Common myeloid progenitor, CD34-positive (primary cell): Measurements from ENCODE around the gene MAP4K2.

Source experiments
- CTCF ChIA-PET: fragments of 350-600 bp; sonication (Branson Sonifier 250); formaldehyde crosslinking; loops from one replicate; lab custom pipeline; 2021; ENCODE audit warnings: antibody characterized with exemption; lab: Charles Lee
- POLR2A ChIA-PET: fragments of 350-600 bp; sonication (Branson Sonifier 250); formaldehyde crosslinking; loops from one replicate; lab custom pipeline; 2021; ENCODE audit warnings: antibody characterized with exemption; lab: Charles Lee
- DNase-seq, 3 donors: peaks; one replicate each; pipeline versions ENCODE4 v3.0.0 to v3.0.0-alpha.2; 2013
- H3K27ac ChIP-seq, 2 experiments: 1 replicate in 1 of 2; 2 replicates in 1 of 2; pipeline ENCODE4 v1.7.0; 2013; ENCODE audit warnings: inconsistent platforms in 2 of 2, low read length in 2 of 2, mild to moderate bottlenecking in 2 of 2, low read depth in 1 of 2, moderate library complexity in 1 of 2; ENCODE audit not compliant: severe bottlenecking in 2 of 2, insufficient read depth in 1 of 2, poor library complexity in 1 of 2
- H3K27me3 ChIP-seq, 5 experiments: replicated peaks in 2 of 5; 1 replicate in 3 of 5; 2 replicates in 2 of 5; pipeline versions ENCODE4 v1.6.1 to v1.7.0; 2013; ENCODE audit warnings: low read length in 4 of 5, mild to moderate bottlenecking in 2 of 5, moderate library complexity in 2 of 5, inconsistent platforms in 1 of 5; ENCODE audit not compliant: insufficient read depth in 5 of 5, control insufficient read depth in 4 of 5
- H3K36me3 ChIP-seq, 4 experiments: 1 replicate in 2 of 4; 2 replicates in 2 of 4; pipeline versions ENCODE4 v1.6.1 to v1.7.0; 2013; ENCODE audit warnings: low read length in 3 of 4, control low read depth in 1 of 4, mild to moderate bottlenecking in 1 of 4; ENCODE audit not compliant: control insufficient read depth in 4 of 4, insufficient read depth in 4 of 4
- H3K4me1 ChIP-seq, 4 experiments: 1 replicate in 3 of 4; 2 replicates in 1 of 4; pipeline versions ENCODE4 v1.6.1 to v1.7.1; 2013; ENCODE audit warnings: low read length in 3 of 4, mild to moderate bottlenecking in 3 of 4, control low read depth in 1 of 4, inconsistent platforms in 1 of 4, moderate library complexity in 1 of 4; ENCODE audit not compliant: control insufficient read depth in 4 of 4, insufficient read depth in 4 of 4; ENCODE audit errors: control extremely low read depth in 1 of 4
- H3K4me3 ChIP-seq, 7 experiments: 1 replicate in 4 of 7; 2 replicates in 3 of 7; pipeline versions ENCODE4 v1.5.1 to v1.7.0; 2013; ENCODE audit warnings: mild to moderate bottlenecking in 7 of 7, low read length in 6 of 7, moderate library complexity in 6 of 7, inconsistent platforms in 2 of 7, low read depth in 2 of 7, control low read depth in 1 of 7; ENCODE audit not compliant: insufficient read depth in 4 of 7, control insufficient read depth in 1 of 7; ENCODE audit errors: extremely low read depth in 1 of 7
- H3K9me3 ChIP-seq, 5 experiments: 1 replicate in 4 of 5; 2 replicates in 1 of 5; pipeline versions ENCODE4 v1.6.1 to v1.7.1; 2013; ENCODE audit warnings: low read length in 4 of 5, mild to moderate bottlenecking in 2 of 5, inconsistent platforms in 1 of 5, low read depth in 1 of 5, moderate library complexity in 1 of 5; ENCODE audit not compliant: control insufficient read depth in 4 of 5, insufficient read depth in 2 of 5; ENCODE audit errors: control extremely low read depth in 1 of 5
- WGBS: methylation state at CpG from one replicate; pipeline ENCODE4 v1.1.5; 2013; ENCODE audit not compliant: insufficient coverage; 5-methylcytosine and 5-hydroxymethylcytosine counted together

MAP4K2 gene

DNA sequence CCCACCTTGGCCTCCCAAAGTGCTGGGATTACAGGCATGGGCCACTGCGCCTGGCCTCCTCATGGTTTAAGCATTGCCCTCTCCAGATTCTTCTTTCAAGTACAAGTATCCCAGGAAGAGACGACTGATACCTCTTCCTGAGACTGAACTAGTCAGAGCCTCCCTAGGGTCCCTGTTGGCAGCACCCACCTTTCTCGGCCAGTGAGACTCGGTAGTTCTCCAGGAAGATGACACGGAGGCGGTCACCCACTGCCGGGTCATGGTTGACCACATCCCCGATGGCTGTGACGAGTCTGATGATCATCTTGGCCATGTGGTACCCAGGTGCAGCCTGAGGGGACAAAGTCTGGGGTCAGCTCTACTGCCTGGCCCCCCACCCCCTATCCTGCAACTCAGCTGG is 51.9 kb downstream of the MAP4K2 start:
- Histone ChIP-seq H3K27ac (no peak overlapping the region), H3K4me3 (no peak overlapping the region), H3K9me3 (no peaks in the 10 kb centered on the region), H3K27me3 (no peaks in the 10 kb centered on the region), H3K36me3 (no peaks in the 10 kb centered on the region), H3K4me1 (peaks cover 0 to 19% (median 10%) of the 10 kb centered on the region in 4 experiments)
- 98% methylated on average over 7 of the region's 9 CpGs for WGBS
- DNase-seq: no peak
- ChIA-PET CTCF (interaction anchor here (1.6 to 17.7 kb wide), 3 partner anchors 8 to 33 kb away, joined by 3 to 345 read pairs (median 8); partner anchors contain the start of gene PYGM), POLR2A (interaction anchor here (2.0 kb wide), 1 partner anchor 13 kb away, joined by 9 read pairs; no protein-coding TSS in a partner anchor)

DNA sequence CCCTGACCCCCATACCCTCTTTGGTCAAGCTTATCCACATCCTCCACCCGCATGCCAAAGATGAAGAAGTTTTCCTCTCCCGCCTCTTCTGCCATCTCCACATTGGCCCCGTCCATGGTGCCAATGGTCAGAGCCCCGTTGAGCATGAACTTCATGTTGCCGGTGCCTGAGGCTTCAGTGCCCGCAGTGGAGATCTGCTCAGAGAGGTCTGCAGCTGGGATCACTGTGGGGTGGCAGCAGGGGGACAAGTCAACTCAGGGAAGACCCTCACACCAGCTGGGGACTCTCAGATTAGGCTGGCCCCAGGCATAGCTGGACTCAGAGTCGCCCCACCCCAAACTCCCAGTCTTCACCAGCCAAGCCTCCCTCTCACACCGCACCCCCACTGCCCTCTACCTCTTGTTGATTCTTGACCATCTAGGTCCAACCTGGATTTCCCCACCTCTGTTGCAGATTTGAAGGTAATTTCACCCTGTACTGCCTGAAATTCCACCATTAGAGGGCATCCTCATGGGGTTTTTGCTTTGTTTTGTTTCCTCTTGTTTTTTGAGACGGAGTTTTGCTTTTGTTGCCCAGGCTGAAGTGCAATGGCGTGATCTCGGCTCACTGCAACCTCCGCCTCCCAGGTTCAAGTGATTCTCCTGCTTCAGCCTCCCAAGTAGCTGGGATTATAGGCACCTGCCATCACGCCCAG is 52.5 kb downstream of the MAP4K2 start:
- no peaks in the 10 kb centered on the region for H3K36me3 ChIP-seq
- CTCF ChIA-PET: interaction anchor here (1.6 to 17.7 kb wide), 3 partner anchors 13 to 34 kb away, joined by 3 to 345 read pairs (median 3); partner anchors contain the start of gene PYGM
- DNase-seq: peak in 2 of 3 donors; percentile 28 to 39
- peaks cover 0 to 25% (median 15%) of the 10 kb centered on the region in 4 experiments for H3K4me1 ChIP-seq
- 97% methylated on average over 8 of the region's 13 CpGs for WGBS
- H3K9me3 ChIP-seq: no peaks in the 10 kb centered on the region
- POLR2A ChIA-PET: interaction anchor here (0.7 kb wide), 1 partner anchor 310 kb away, joined by 3 read pairs; no protein-coding TSS in a partner anchor
- no peak overlapping the region for H3K4me3 ChIP-seq
- no peaks in the 10 kb centered on the region for H3K27me3 ChIP-seq
- H3K27ac ChIP-seq: no peak overlapping the region

DNA sequence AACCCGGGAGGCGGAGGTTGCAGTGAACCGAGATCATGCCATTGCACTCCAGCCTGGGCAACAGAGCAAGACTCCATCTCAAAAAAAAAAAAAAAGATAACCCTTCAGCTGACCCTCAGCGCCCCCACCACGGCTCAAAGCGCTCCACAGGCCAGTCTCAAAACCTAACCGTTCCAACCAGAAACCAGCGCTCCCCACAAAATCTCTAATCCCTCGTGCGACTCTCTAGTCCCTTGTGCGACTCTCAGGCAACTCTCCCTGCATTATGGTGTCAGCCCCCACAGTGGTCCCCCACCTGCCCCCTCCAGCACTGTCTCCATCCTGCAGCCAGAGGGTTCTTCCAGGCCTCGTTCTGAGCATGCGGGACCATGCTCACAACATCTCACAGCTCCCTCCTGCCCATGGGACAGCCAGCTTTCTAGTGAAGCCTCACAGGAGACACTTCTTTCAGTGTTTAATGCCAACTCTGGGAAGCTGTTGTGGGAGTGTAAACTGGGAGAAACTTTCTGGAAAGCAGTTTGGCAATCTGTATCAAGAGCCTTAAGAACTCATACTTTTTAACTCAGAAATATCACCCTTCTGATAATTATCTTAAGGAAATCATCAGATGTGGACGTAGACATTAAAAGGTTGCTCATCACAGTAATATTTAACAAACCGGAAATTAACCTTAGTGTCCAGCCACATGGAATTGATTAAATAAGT is 54.9 kb downstream of the MAP4K2 start:
- POLR2A ChIA-PET: interaction anchor here (7.9 kb wide), 1 partner anchor 14 kb away, joined by 152 read pairs; the partner anchor contains the start of gene PYGM
- DNase-seq: no peak
- Histone ChIP-seq H3K4me3 (no peak overlapping the region), H3K36me3 (no peaks in the 10 kb centered on the region), H3K27me3 (no peaks in the 10 kb centered on the region), H3K27ac (no peak overlapping the region), H3K4me1 (peaks cover 0 to 41% (median 27%) of the 10 kb centered on the region in 4 experiments), H3K9me3 (no peaks in the 10 kb centered on the region)
- WGBS: 92% methylated on average over 10 of the region's 15 CpGs
- CTCF ChIA-PET: interaction anchor here (17.7 kb wide), 1 partner anchor 16 kb away, joined by 345 read pairs; the partner anchor contains the start of gene PYGM

DNA sequence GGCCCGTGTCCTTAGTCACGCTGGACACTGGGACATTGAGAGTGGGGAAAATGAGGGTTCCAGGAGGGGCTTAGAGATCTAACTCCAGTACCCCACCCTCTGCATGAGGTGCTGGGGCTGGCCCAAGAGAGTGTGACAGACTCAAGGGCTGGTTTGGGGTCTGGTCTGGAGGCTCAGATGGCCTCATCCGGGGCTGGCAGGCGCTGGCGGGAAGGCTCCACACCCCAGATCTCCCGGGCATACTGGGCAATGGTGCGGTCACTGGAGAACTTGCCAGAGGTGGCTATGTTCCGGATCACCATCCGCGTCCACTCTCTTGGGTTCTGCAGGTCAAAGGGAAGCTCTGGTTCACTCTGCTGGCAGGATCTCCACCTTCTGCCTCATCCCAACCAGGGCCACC is 56.5 kb downstream of the MAP4K2 start:
- H3K4me1 ChIP-seq: peaks cover 0 to 54% (median 40%) of the 10 kb centered on the region in 4 experiments
- H3K27me3 ChIP-seq: no peaks in the 10 kb centered on the region
- CTCF ChIA-PET: interaction anchor here (17.7 kb wide), 1 partner anchor 17 kb away, joined by 345 read pairs; the partner anchor contains the start of gene PYGM
- no peak for DNase-seq
- H3K36me3 ChIP-seq: peaks cover 0 to under 1% (median 0%) of the 10 kb centered on the region in 4 experiments
- POLR2A ChIA-PET: interaction anchor here (7.9 kb wide), 1 partner anchor 15 kb away, joined by 152 read pairs; the partner anchor contains the start of gene PYGM
- H3K27ac ChIP-seq: peak overlapping the region; percentile 95 to 98
- H3K4me3 ChIP-seq: peak overlapping the region in 4 of 7 experiments; percentile 85 to 86 (median 85)
- WGBS: 81% methylated on average over 10 of the region's 10 CpGs
- no peaks in the 10 kb centered on the region for H3K9me3 ChIP-seq

DNA sequence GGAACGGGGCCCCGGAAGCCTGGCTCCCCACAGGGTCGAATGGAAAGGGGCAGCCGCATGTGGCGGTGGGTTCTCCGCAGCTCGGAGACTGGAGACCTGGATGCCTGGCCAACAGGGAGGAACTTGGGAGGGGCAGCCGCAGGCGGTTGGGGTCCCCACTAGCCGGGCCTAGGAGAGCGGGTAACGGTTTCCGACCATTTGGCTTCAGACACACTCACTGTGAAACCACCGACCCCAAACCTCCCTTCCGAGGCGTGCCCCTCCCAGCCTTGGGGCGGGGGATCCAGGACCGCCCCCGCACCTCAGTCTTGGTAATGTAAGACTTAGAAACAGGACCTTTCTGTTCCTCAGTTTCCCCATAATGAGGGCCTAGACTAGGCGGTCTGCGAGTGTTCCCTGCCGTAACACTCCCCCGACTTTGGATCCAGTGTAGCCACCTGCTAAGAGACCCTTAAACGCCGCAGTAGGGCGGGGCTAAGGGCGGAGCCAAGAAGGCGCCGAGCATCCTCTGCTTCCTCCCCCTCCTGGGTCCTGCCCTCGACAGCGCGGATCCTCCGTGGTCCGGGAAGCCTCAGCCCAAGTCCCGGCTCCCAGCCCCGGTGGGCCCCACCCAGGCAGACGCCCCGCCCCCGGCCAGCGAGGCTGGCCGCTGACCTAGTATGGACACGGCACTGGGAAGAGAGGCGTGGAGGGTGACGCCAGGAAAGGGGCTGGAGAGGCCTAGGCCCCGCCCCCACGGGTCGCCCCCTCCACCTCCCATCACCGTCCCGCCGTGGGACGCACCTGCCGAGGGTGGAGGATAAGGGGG is 57.3 kb downstream of the MAP4K2 start:
- peak overlapping the region; percentile 95 to 98 for H3K27ac ChIP-seq

DNA sequence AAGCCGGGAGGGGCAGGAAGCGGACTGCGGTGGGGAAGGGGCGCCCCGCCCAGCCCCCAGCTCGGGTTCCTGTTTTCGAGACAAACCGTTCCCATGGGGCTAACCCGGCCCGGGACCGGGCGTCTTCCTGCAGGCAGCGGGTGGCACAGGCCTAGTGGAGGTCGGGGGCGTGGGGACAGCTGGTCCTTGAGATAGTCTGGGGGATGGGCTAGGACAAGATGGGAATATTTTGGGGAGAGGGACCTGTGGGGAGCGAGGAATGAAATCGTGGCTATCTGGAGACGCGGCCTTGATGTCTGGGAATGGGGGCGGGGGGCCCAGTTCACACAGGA is 57.9 kb downstream of the MAP4K2 start:
- Histone ChIP-seq H3K4me1 (peaks cover 0 to 55% (median 42%) of the 10 kb centered on the region in 4 experiments), H3K9me3 (no peaks in the 10 kb centered on the region), H3K27me3 (no peaks in the 10 kb centered on the region), H3K27ac (peak overlapping the region; percentile 95 to 98), H3K4me3 (peak overlapping the region; percentile 70 to 86 (median 85)), H3K36me3 (peaks cover 0 to 13% (median 8%) of the 10 kb centered on the region in 4 experiments)
- ChIA-PET POLR2A (interaction anchor here (0.7 to 7.9 kb wide), 12 partner anchors 11 to 167 kb away, joined by 3 to 152 read pairs (median 4); partner anchors contain the start of genes MAP4K2, PYGM and SF1), CTCF (interaction anchor here (1.3 to 17.7 kb wide), 3 partner anchors 9 to 29 kb away, joined by 6 to 345 read pairs (median 11); partner anchors contain the start of gene PYGM)
- DNase-seq: peak; percentile 89 to 98 (median 97)
- WGBS: 0% methylated on average over 14 of the region's 20 CpGs

More for the DNA sequence above, 57.3 kb downstream of the MAP4K2 start:
- POLR2A ChIA-PET: interaction anchor here (0.7 to 7.9 kb wide), 11 partner anchors 10 to 167 kb away, joined by 3 to 152 read pairs (median 4); partner anchors contain the start of genes MAP4K2, PYGM and SF1
- CTCF ChIA-PET: interaction anchor here (2.2 to 17.7 kb wide), 2 partner anchors 10 to 18 kb away, joined by 11 to 345 read pairs; partner anchors contain the start of gene PYGM
- Histone ChIP-seq H3K4me1 (peaks cover 0 to 58% (median 43%) of the 10 kb centered on the region in 4 experiments), H3K9me3 (no peaks in the 10 kb centered on the region), H3K36me3 (peaks cover 0 to 7% (median 3%) of the 10 kb centered on the region in 4 experiments), H3K27me3 (no peaks in the 10 kb centered on the region), H3K4me3 (peak overlapping the region; percentile 70 to 86 (median 85))
- peak; percentile 85 to 96 (median 96) for DNase-seq
- 0% methylated on average over 29 of the region's 52 CpGs for WGBS
